Esophagus squamous epithelium (tissue), 5 donors: Measurements from ENCODE around the gene WWTR1. TPM values are rescaled to one million over a fixed set of nuclear protein-coding genes. Genes with fewer than 3 reads are reported as not detected.

Source experiments
- DNase-seq: peaks from one replicate; lab custom pipeline; 2025; lab: John Stamatoyannopoulos, UW
- H3K27ac ChIP-seq, 4 donors: fragments of 200-600 bp; sonication (generic); one replicate each; pipeline ENCODE4 v1.5.1; 2016 to 2019; ENCODE audit warnings: mild to moderate bottlenecking in 1 of 4
- H3K27me3 ChIP-seq, 4 donors: fragments of 200-600 bp; sonication (generic); 1 replicate in 3 of 4; 2 replicates in 1 of 4; pipeline versions ENCODE4 v1.5.1 to v1.6.0; 2017 to 2021; ENCODE audit warnings: antibody characterized with exemption in 1 of 4
- H3K36me3 ChIP-seq, 3 donors: fragments of 200-600 bp; sonication (generic); one replicate each; pipeline ENCODE4 v1.5.1; 2016 to 2019
- H3K4me1 ChIP-seq, 3 donors: fragments of 200-600 bp; sonication (generic); one replicate each; pipeline ENCODE4 v1.5.1; 2017 to 2019
- H3K4me3 ChIP-seq, 4 donors: fragments of 200-600 bp; sonication (generic); 1 replicate in 3 of 4; 2 replicates in 1 of 4; pipeline ENCODE4 v1.5.1; 2016 to 2019; ENCODE audit warnings: mild to moderate bottlenecking in 2 of 4, moderate library complexity in 1 of 4
- H3K9me3 ChIP-seq, 3 donors: fragments of 200-600 bp; sonication (generic); one replicate each; pipeline ENCODE4 v1.5.1; 2016 to 2019
- CTCF ChIP-seq, 6 experiments: fragments of 450-650 bp in 4 of 6; fragments of 200-600 bp in 2 of 6; sonication (generic) in 2 of 6; IDR thresholded peaks; one replicate each; pipeline ENCODE4 v1.5.1; 2016 to 2019; ENCODE audit warnings: antibody characterized with exemption in 6 of 6, mild to moderate bottlenecking in 4 of 6, moderate library complexity in 4 of 6
- POLR2A ChIP-seq, 4 donors: fragments of 450-650 bp; IDR thresholded peaks; one replicate each; pipeline ENCODE4 v1.6.1; 2017; ENCODE audit warnings: antibody characterized with exemption in 4 of 4, mild to moderate bottlenecking in 4 of 4, moderate library complexity in 3 of 4
- WGBS, 2 donors: methylation state at CpG; one replicate each; pipeline ENCODE4 v1.1.5; 2018; 5-methylcytosine and 5-hydroxymethylcytosine counted together
- intact Hi-C: fragments of 100-400 bp; cut with DNase I; formaldehyde crosslinking; loops from one replicate; pipeline ENCODE4 v1.15.0; 2022
- total RNA-seq, 4 donors: library from RNA; depleted of rRNA; stranded (reverse); fragments of >200 nt; gene quantifications; one replicate each; pipeline ENCODE4 v1.1.0, GENCODE V29; 2016
- donor health status: DM: yes; HTN: yes; CAD: no.

Gene WWTR1
- total RNA-seq, 4 donors from 2014 or later: 35.7 to 116 (median 39.6) TPM

GRCh38 chr3:149480326-149481017, 177.4 kb downstream of the WWTR1 start:
- Histone ChIP-seq H3K27me3 (no peaks in the 10 kb centered on the region), H3K9me3 (no peaks in the 10 kb centered on the region), H3K27ac (peak overlapping the region; percentile 43 to 75 (median 66)), H3K36me3 (no peaks in the 10 kb centered on the region), H3K4me3 (no peak overlapping the region), H3K4me1 (peaks cover 4 to 48% (median 6%) of the 10 kb centered on the region in 3 donors)
- intact Hi-C loops: loop anchor here (10.0 kb wide), 1 partner anchor 116 kb away; no protein-coding TSS in a partner anchor
- no peak for TF ChIP-seq POLR2A (IDR thresholded peaks at IDR 0.05)
- peak in 5 of 6 experiments; percentile 60 to 83 (median 74) for TF ChIP-seq CTCF (IDR thresholded peaks at IDR 0.05)
- 69 to 73% methylated on average over 15 of the region's 15 CpGs for WGBS, 2 donors
- DNase-seq: peak; percentile 9

- H3K27ac ChIP-seq: peak overlapping the region; percentile 43 to 75 (median 66)
- no peaks in the 10 kb centered on the region for H3K27me3 ChIP-seq
- H3K36me3 ChIP-seq: no peaks in the 10 kb centered on the region
- intact Hi-C loops: loop anchor here (5.0 to 10.0 kb wide), 2 partner anchors 87 to 115 kb away; no protein-coding TSS in a partner anchor
- H3K9me3 ChIP-seq: no peaks in the 10 kb centered on the region
- peaks cover 6 to 50% (median 6%) of the 10 kb centered on the region in 3 donors for H3K4me1 ChIP-seq
- no peak for TF ChIP-seq POLR2A (IDR thresholded peaks at IDR 0.05)
- TF ChIP-seq CTCF (IDR thresholded peaks at IDR 0.05): no peak
- H3K4me3 ChIP-seq: no peak overlapping the region
- WGBS, 2 donors: 65 to 71% methylated on average over 13 of the region's 14 CpGs
- DNase-seq: no peak
These were observed 178.1 kb downstream of the WWTR1 start for GRCh38 chr3:149479621-149480325.

- no peak overlapping the region for H3K4me3 ChIP-seq
- no peaks in the 10 kb centered on the region for H3K36me3 ChIP-seq
- H3K4me1 ChIP-seq: peaks cover 22 to 85% (median 25%) of the 10 kb centered on the region in 3 donors
- intact Hi-C loops: loop anchor here (5.0 kb wide), 1 partner anchor 84 kb away; no protein-coding TSS in a partner anchor
- TF ChIP-seq CTCF (IDR thresholded peaks at IDR 0.05): no peak
- no peak for TF ChIP-seq POLR2A (IDR thresholded peaks at IDR 0.05)
- no peaks in the 10 kb centered on the region for H3K27me3 ChIP-seq
- no peak for DNase-seq
- H3K9me3 ChIP-seq: no peaks in the 10 kb centered on the region
- WGBS, 2 donors: 86 to 96% methylated on average over 2 to 4 of the region's 4 CpGs
- peak overlapping the region in 3 of 4 donors; percentile 33 to 51 (median 34) for H3K27ac ChIP-seq
These were observed 181.6 kb downstream of the WWTR1 start for GRCh38 chr3:149476225-149476624.

- Histone ChIP-seq H3K4me1 (peaks cover 22 to 86% (median 25%) of the 10 kb centered on the region in 3 donors), H3K27ac (peak overlapping the region in 2 of 4 donors; percentile 34 to 51), H3K27me3 (no peaks in the 10 kb centered on the region), H3K36me3 (no peaks in the 10 kb centered on the region), H3K4me3 (no peak overlapping the region), H3K9me3 (no peaks in the 10 kb centered on the region)
- no peak for TF ChIP-seq CTCF (IDR thresholded peaks at IDR 0.05)
- no peak for TF ChIP-seq POLR2A (IDR thresholded peaks at IDR 0.05)
- DNase-seq: no peak
- 82 to 100% methylated on average over 2 to 4 of the region's 7 CpGs for WGBS, 2 donors
- intact Hi-C loops: loop anchor here (5.0 kb wide), 1 partner anchor 83 kb away; no protein-coding TSS in a partner anchor
These were observed 182.3 kb downstream of the WWTR1 start for GRCh38 chr3:149475451-149476060.
